HepG2 (cell line): ENCODE results near the gene STRADB. TPM values are rescaled to one million over a fixed set of nuclear protein-coding genes. Genes with fewer than 3 reads are reported as not detected.

Experiments used
- ATAC-seq: fragments of 200-7000 bp; cut with Tn5 transposase; 3 replicates; pipeline ENCODE4 v1.9.1; 2020; ENCODE audit warnings: mild to moderate bottlenecking, moderate library complexity
- BruUV-seq: library from RNA; stranded (reverse); fragments of 400-500 nt; replicated peaks from 2 replicates; lab custom pipeline; 2021; lab: Mats Ljungman, UMichigan
- CTCF ChIA-PET: fragments of 300-600 bp; formaldehyde crosslinking; extraction: SDS; loops from one replicate; lab custom pipeline; 2021; ENCODE audit warnings: low total read pairs, inconsistent platforms, low intra/inter-chr PET ratio; lab: Yijun Ruan, JAX
- POLR2A ChIA-PET: fragments of 350-600 bp; sonication (Branson Sonifier 250); formaldehyde crosslinking; loops from one replicate; lab custom pipeline; 2020; ENCODE audit warnings: antibody characterized with exemption, inconsistent platforms; lab: Yijun Ruan, JAX
- DNase-seq: peaks from one replicate; pipeline ENCODE4 v3.0.0-alpha.2; 2015; ENCODE audit warnings: low spot score
- FAIRE-seq: peaks from 3 replicates; lab custom pipeline; 2011; peaks lifted over from hg19 to GRCh38; lab: Jason Lieb, UNC
- H2AFZ ChIP-seq: one replicate; pipeline ENCODE4 v1.6.1; 2011; ENCODE audit warnings: low read length, inconsistent platforms
- H3K27ac ChIP-seq: fragments of 300-600 bp; 3 replicates; pipeline ENCODE4 v1.8.0; 2011; ENCODE audit warnings: mixed run types, mild to moderate bottlenecking, mixed read lengths, low read length, inconsistent platforms; ENCODE audit not compliant: insufficient read depth; ENCODE audit errors: extremely low read length
- H3K27me3 ChIP-seq, 2 experiments: fragments of 200-600 bp in 1 of 2; 2 replicates in 1 of 2; 3 replicates in 1 of 2; pipeline versions ENCODE4 v1.6.0 to v1.8.0; 2011; ENCODE audit warnings: low read length in 2 of 2, mild to moderate bottlenecking in 2 of 2, moderate library complexity in 2 of 2, inconsistent platforms in 1 of 2; ENCODE audit not compliant: insufficient read depth in 2 of 2, control insufficient read depth in 1 of 2
- H3K36me3 ChIP-seq, 2 experiments: fragments of 200-600 bp in 1 of 2; replicated peaks in 1 of 2; 2 replicates in 1 of 2; 3 replicates in 1 of 2; pipeline versions ENCODE4 v1.5.1 to v1.8.0; 2011; ENCODE audit warnings: low read length in 2 of 2, inconsistent platforms in 1 of 2; ENCODE audit not compliant: insufficient read depth in 2 of 2, control insufficient read depth in 1 of 2
- H3K4me1 ChIP-seq: 2 replicates; pipeline ENCODE4 v1.5.1; 2012; ENCODE audit warnings: low read length, inconsistent platforms; ENCODE audit not compliant: insufficient read depth
- H3K4me2 ChIP-seq: 2 replicates; pipeline ENCODE4 v1.6.0; 2011; ENCODE audit warnings: low read depth, low read length, inconsistent platforms
- H3K4me3 ChIP-seq, 3 experiments: fragments of 200-600 bp in 1 of 3; sonication (generic), shearing (Covaris generic) in 1 of 3; replicated peaks in 1 of 3; 2 replicates each; pipeline ENCODE4 v1.5.1; 2011 to 2016; ENCODE audit warnings: low read length in 3 of 3, inconsistent platforms in 2 of 3, low read depth in 2 of 3, mild to moderate bottlenecking in 2 of 3, control low read depth in 1 of 3, mixed read lengths in 1 of 3; ENCODE audit not compliant: insufficient read depth in 1 of 3
- H3K79me2 ChIP-seq: one replicate; pipeline ENCODE4 v1.6.1; 2011; ENCODE audit warnings: low read length, inconsistent platforms; ENCODE audit not compliant: insufficient read depth
- H3K9ac ChIP-seq: 2 replicates; pipeline ENCODE4 v1.6.0; 2011; ENCODE audit warnings: mild to moderate bottlenecking, low read depth, low read length, inconsistent platforms; ENCODE audit not compliant: insufficient read depth
- H3K9me3 ChIP-seq: 2 replicates; pipeline ENCODE4 v1.5.1; 2012; ENCODE audit warnings: mild to moderate bottlenecking, low read length
- H4K20me1 ChIP-seq: 2 replicates; pipeline ENCODE4 v1.6.0; 2011; ENCODE audit warnings: inconsistent platforms, mild to moderate bottlenecking, low read length, moderate library complexity; ENCODE audit not compliant: insufficient read depth
- AGO1 ChIP-seq: fragments of 200-400 bp; formaldehyde crosslinking; IDR thresholded peaks from 2 replicates; pipeline ENCODE4 v1.6.1; 2017; ENCODE audit warnings: mild to moderate bottlenecking, low read depth, low read length, moderate library complexity; ENCODE audit not compliant: poor library complexity, severe bottlenecking
- GZF1 ChIP-seq: sonication (generic); formaldehyde crosslinking; IDR thresholded peaks from 2 replicates; pipeline ENCODE4 v1.5.1; 2020; ENCODE audit warnings: mild to moderate bottlenecking, missing genetic modification reagents
- HNF4G ChIP-seq, 2 experiments: sonication (generic) in 1 of 2; formaldehyde crosslinking in 1 of 2; IDR thresholded peaks; 2 replicates each; pipeline versions ENCODE4 v1.4.0 to v1.6.1; 2011 to 2020; ENCODE audit warnings: borderline replicate concordance in 2 of 2, low read depth in 2 of 2, mild to moderate bottlenecking in 2 of 2, low read length in 1 of 2, missing genetic modification reagents in 1 of 2, moderate library complexity in 1 of 2
- KDM5B ChIP-seq: sonication (generic); formaldehyde crosslinking; IDR thresholded peaks from 2 replicates; pipeline ENCODE4 v1.4.0; 2020; ENCODE audit warnings: missing genetic modification reagents, mild to moderate bottlenecking, borderline replicate concordance
- NFKBIZ ChIP-seq: IDR thresholded peaks from 2 replicates; pipeline ENCODE4 v1.6.1; 2018; ENCODE audit warnings: missing genetic modification reagents, missing compliant biosample characterization
- ZFP36 ChIP-seq: fragments of 150-350 bp; IDR thresholded peaks from 2 replicates; pipeline ENCODE4 v1.6.1; 2018; ENCODE audit warnings: borderline replicate concordance, low read length, low read depth; ENCODE audit not compliant: partially characterized antibody
- ZMYM3 ChIP-seq: sonication (generic); formaldehyde crosslinking; IDR thresholded peaks from 2 replicates; pipeline ENCODE4 v1.5.1; 2020; ENCODE audit warnings: mild to moderate bottlenecking, missing genetic modification reagents
- ZNF780A ChIP-seq: sonication (generic); formaldehyde crosslinking; IDR thresholded peaks from 2 replicates; pipeline ENCODE4 v1.8.0; 2022; ENCODE audit warnings: mild to moderate bottlenecking, missing genetic modification reagents, moderate library complexity
- WGBS: methylation state at CpG from one replicate; pipeline ENCODE4 v1.1.6; 2017; ENCODE audit warnings: low lambda C conversion rate; 5-methylcytosine and 5-hydroxymethylcytosine counted together
- in situ Hi-C: cut with HindIII; loops from 2 replicates; pipeline ENCODE4 v1.10.0; 2017; ENCODE audit warnings: low pct_unique_long_range_greater_than_20kb; ENCODE audit not compliant: extremely low pct_ligation_motif_present
- intact Hi-C: fragments of 100-400 bp; cut with micrococcal nuclease; formaldehyde crosslinking; loops from one replicate; pipeline ENCODE4 v1.10.0; 2022; ENCODE audit not compliant: unreplicated experiment
- polyA plus RNA-seq, 8 experiments: library from polyadenylated mRNA; depleted of rRNA in 3 of 8; stranded (reverse) in 7 of 8; unstranded in 1 of 8; fragments of >200 nt; fragmentation: Illumina TruSeq in 4 of 8; extraction: Trizol in 4 of 8; gene quantifications; 2 replicates each; pipeline versions ENCODE4 v1.2.1 to v1.2.3, GENCODE V29; 2011 to 2016; ENCODE audit warnings: low read depth in 4 of 8, missing spikeins in 1 of 8, mixed read lengths in 1 of 8; ENCODE audit not compliant: insufficient read depth in 1 of 8
- total RNA-seq, 5 experiments: library from RNA; depleted of rRNA; stranded (reverse); fragments of >200 nt; fragmentation: Illumina TruSeq; extraction: Trizol; gene quantifications; 2 replicates each; pipeline ENCODE4 v1.2.3, GENCODE V29; 2016; ENCODE audit warnings: low read depth in 1 of 5
- TF ChIP-seq, protein P1 (sequence below): sonication (generic); formaldehyde crosslinking; IDR thresholded peaks from 2 replicates; pipeline ENCODE4 v1.4.0; 2020; ENCODE audit warnings: missing genetic modification reagents, borderline replicate concordance
- TF ChIP-seq, protein P2 (sequence below): sonication (generic); formaldehyde crosslinking; IDR thresholded peaks from 2 replicates; pipeline ENCODE4 v1.5.1; 2020; ENCODE audit warnings: mild to moderate bottlenecking, missing genetic modification reagents, borderline replicate concordance
- TF ChIP-seq, protein P3 (sequence below): sonication (generic); formaldehyde crosslinking; IDR thresholded peaks from 2 replicates; pipeline ENCODE4; 2020; ENCODE audit warnings: missing genetic modification reagents, mild to moderate bottlenecking, borderline replicate concordance
- TF ChIP-seq, protein P4 (sequence below): IDR thresholded peaks from 2 replicates; pipeline ENCODE4 v1.6.1; 2016; ENCODE audit warnings: mild to moderate bottlenecking, missing biosample characterization, missing genetic modification reagents

Gene STRADB
- total and polyA plus RNA-seq, 2 of the 13 experiments (the other 11 are each of a cell fraction or from before 2014, with no cell fraction given): 34.1 to 66.6 TPM

DNA sequence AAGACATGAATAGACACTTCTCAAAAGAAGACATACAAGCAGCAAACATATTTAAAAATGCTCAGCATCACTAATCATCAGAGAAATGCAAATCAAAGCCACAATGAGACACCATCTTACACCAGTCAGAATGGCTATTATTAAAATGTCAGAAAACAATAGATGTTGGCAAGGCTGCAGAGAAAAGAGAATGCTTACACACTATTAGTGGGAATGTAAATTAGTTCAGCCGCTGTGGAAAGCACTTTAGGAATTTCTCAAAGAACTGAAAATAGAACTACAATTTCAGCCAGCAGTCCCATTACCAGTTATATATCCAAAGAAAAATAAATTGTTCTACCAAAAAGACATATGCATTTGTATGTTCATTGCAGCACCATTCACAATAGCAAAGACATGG is 61.7 kb downstream of the STRADB start (continued):
- TF ChIP-seq, protein P1, sequence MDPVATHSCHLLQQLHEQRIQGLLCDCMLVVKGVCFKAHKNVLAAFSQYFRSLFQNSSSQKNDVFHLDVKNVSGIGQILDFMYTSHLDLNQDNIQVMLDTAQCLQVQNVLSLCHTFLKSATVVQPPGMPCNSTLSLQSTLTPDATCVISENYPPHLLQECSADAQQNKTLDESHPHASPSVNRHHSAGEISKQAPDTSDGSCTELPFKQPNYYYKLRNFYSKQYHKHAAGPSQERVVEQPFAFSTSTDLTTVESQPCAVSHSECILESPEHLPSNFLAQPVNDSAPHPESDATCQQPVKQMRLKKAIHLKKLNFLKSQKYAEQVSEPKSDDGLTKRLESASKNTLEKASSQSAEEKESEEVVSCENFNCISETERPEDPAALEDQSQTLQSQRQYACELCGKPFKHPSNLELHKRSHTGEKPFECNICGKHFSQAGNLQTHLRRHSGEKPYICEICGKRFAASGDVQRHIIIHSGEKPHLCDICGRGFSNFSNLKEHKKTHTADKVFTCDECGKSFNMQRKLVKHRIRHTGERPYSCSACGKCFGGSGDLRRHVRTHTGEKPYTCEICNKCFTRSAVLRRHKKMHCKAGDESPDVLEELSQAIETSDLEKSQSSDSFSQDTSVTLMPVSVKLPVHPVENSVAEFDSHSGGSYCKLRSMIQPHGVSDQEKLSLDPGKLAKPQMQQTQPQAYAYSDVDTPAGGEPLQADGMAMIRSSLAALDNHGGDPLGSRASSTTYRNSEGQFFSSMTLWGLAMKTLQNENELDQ (CRISPR knock-in tag): no peak
- TF ChIP-seq GZF1 (CRISPR knock-in tag) (no peak), AGO1 (no peak), ZMYM3 (CRISPR knock-in tag) (no peak), ZNF780A (no peak)
- TF ChIP-seq, protein P2, sequence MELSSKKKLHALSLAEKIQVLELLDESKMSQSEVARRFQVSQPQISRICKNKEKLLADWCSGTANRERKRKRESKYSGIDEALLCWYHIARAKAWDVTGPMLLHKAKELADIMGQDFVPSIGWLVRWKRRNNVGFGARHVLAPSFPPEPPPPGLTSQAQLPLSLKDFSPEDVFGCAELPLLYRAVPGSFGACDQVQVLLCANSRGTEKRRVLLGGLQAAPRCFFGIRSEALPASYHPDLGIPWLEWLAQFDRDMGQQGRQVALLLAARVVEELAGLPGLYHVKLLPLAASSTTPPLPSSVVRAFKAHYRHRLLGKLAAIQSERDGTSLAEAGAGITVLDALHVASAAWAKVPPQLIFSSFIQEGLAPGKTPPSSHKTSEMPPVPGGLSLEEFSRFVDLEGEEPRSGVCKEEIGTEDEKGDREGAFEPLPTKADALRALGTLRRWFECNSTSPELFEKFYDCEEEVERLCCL (CRISPR knock-in tag): no peak

DNA sequence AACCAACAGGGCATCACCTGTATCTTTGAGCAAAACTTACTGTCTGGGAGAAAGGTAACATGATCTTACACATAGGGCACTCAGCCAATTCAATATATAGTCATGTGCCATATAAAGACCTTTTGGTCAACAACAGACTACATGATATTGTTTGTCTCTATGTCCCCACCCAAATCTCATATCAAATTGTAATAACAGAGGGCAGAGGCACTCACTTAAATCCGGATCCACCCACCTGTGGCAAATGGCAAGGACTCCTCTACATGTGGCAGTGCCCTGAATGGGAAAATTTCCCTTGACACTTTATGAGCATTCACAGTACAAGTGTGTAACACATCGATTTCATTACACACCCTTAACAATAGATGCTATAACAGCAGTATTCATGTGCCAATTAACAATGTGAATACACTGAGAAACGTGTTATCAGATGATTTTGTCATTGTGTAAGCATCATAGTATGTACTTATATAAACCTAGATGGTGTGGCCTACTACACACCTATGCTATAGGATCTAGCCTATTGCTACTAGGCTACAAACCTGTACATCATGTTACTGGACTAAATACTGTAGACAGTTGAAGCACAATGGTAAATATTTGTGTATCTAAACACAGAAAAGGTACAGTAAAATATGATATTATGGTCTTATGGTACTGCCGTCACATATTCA is 64.2 kb downstream of the STRADB start:
- ChIA-PET CTCF (no interaction called here), POLR2A (no interaction called here)
- no peak overlapping the region for H3K9ac ChIP-seq
- H3K4me3 ChIP-seq: no peak overlapping the region
- no peak overlapping the region for H3K27ac ChIP-seq
- 30% methylated on average over 4 of the region's 4 CpGs for WGBS
- H3K36me3 ChIP-seq: no peaks in the 10 kb centered on the region
- no peak for ATAC-seq
- no peaks in the 10 kb centered on the region for H3K79me2 ChIP-seq
- FAIRE-seq: no peak
- H2AFZ ChIP-seq: no peak overlapping the region
- no TSS peak for BruUV-seq
- H3K4me2 ChIP-seq: no peak overlapping the region
- in situ Hi-C loops (no loop called here), intact Hi-C loops (no loop called here)
- no peaks in the 10 kb centered on the region for H4K20me1 ChIP-seq
- H3K9me3 ChIP-seq: no peaks in the 10 kb centered on the region
- H3K4me1 ChIP-seq: no peaks in the 10 kb centered on the region
- DNase-seq: no peak
- peaks cover 0 to 10% of the 10 kb centered on the region in 2 experiments; a peak in 1 of 5 replicates for H3K27me3 ChIP-seq
- TF ChIP-seq ZFP36 (no peak), HNF4G (IDR thresholded peaks at IDR 0.05; ENCODE audit: borderline replicate concordance, low read depth, low read length) (no peak), HNF4G (CRISPR knock-in tag; IDR thresholded peaks at IDR 0.05; ENCODE audit: borderline replicate concordance, low read depth) (no peak), KDM5B (CRISPR knock-in tag) (no peak), NFKBIZ (CRISPR knock-in tag) (no peak)
- TF ChIP-seq, protein P3, sequence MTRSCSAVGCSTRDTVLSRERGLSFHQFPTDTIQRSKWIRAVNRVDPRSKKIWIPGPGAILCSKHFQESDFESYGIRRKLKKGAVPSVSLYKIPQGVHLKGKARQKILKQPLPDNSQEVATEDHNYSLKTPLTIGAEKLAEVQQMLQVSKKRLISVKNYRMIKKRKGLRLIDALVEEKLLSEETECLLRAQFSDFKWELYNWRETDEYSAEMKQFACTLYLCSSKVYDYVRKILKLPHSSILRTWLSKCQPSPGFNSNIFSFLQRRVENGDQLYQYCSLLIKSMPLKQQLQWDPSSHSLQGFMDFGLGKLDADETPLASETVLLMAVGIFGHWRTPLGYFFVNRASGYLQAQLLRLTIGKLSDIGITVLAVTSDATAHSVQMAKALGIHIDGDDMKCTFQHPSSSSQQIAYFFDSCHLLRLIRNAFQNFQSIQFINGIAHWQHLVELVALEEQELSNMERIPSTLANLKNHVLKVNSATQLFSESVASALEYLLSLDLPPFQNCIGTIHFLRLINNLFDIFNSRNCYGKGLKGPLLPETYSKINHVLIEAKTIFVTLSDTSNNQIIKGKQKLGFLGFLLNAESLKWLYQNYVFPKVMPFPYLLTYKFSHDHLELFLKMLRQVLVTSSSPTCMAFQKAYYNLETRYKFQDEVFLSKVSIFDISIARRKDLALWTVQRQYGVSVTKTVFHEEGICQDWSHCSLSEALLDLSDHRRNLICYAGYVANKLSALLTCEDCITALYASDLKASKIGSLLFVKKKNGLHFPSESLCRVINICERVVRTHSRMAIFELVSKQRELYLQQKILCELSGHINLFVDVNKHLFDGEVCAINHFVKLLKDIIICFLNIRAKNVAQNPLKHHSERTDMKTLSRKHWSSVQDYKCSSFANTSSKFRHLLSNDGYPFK (CRISPR knock-in tag): no peak
- TF ChIP-seq, protein P4, sequence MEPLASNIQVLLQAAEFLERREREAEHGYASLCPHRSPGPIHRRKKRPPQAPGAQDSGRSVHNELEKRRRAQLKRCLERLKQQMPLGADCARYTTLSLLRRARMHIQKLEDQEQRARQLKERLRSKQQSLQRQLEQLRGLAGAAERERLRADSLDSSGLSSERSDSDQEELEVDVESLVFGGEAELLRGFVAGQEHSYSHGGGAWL (CRISPR knock-in tag): no peak
